ENCODE measurements around the gene CTBP2. TPM values are rescaled to one million over a fixed set of nuclear protein-coding genes. Genes with fewer than 3 reads are reported as not detected.

Gene CTBP2
- total RNA-seq, 2 experiments from 2014 or later = 0.12 to 0.21 TPM

GRCh38 chr10:125011926-125012705 lies 148.2 kb downstream of the CTBP2 start:
- no peaks in the 10 kb centered on the region for H3K36me3 Mint-ChIP-seq (ENCODE audit: low read depth)
- H3K4me1 Mint-ChIP-seq = no peaks in the 10 kb centered on the region
- no peak for DNase-seq
- peaks cover 2% of the 10 kb centered on the region for H3K27me3 Mint-ChIP-seq
- H3K4me3 Mint-ChIP-seq = no peak overlapping the region
- POLR2A ChIA-PET = no interaction called here
- no peak for ATAC-seq
- intact Hi-C loops (cut with DNase I, micrococcal nuclease) = no loop called here
- H3K9me3 Mint-ChIP-seq (ENCODE audit: low read depth) = no peaks in the 10 kb centered on the region
- no peak overlapping the region for H3K27ac Mint-ChIP-seq
- CTCF ChIA-PET = no interaction called here

GRCh38 chr10:125011171-125011925 lies 149.0 kb downstream of the CTBP2 start:
- Mint-ChIP-seq H3K4me1 (no peaks in the 10 kb centered on the region), H3K4me3 (no peak overlapping the region), H3K9me3 (ENCODE audit: low read depth) (no peaks in the 10 kb centered on the region), H3K27ac (no peak overlapping the region), H3K27me3 (peaks cover 2% of the 10 kb centered on the region), H3K36me3 (ENCODE audit: low read depth) (no peaks in the 10 kb centered on the region)
- POLR2A ChIA-PET = no interaction called here
- intact Hi-C loops (cut with DNase I, micrococcal nuclease) = no loop called here
- DNase-seq = no peak
- CTCF ChIA-PET = no interaction called here
- ATAC-seq = no peak

GRCh38 chr10:125010362-125010761 lies 150.0 kb downstream of the CTBP2 start:
- Mint-ChIP-seq H3K9me3 (ENCODE audit: low read depth) (no peaks in the 10 kb centered on the region), H3K27me3 (no peaks in the 10 kb centered on the region), H3K4me1 (no peaks in the 10 kb centered on the region), H3K4me3 (no peak overlapping the region), H3K36me3 (ENCODE audit: low read depth) (no peaks in the 10 kb centered on the region), H3K27ac (no peak overlapping the region)
- CTCF ChIA-PET = no interaction called here
- DNase-seq = no peak
- no peak for ATAC-seq
- POLR2A ChIA-PET = no interaction called here
- intact Hi-C loops (cut with DNase I, micrococcal nuclease) = no loop called here

GRCh38 chr10:125009661-125010161 lies 150.7 kb downstream of the CTBP2 start:
- Mint-ChIP-seq H3K27me3 (no peaks in the 10 kb centered on the region), H3K27ac (no peak overlapping the region), H3K4me1 (no peaks in the 10 kb centered on the region), H3K9me3 (ENCODE audit: low read depth) (no peaks in the 10 kb centered on the region), H3K4me3 (no peak overlapping the region), H3K36me3 (ENCODE audit: low read depth) (no peaks in the 10 kb centered on the region)
- ChIA-PET CTCF (interaction anchor here (0.6 kb wide), 1 partner anchor 10 kb away, joined by 3 read pairs; no protein-coding TSS in a partner anchor), POLR2A (no interaction called here)
- ATAC-seq = no peak
- DNase-seq = no peak
- intact Hi-C loops (cut with DNase I, micrococcal nuclease) = no loop called here

- intact Hi-C loops (cut with DNase I, micrococcal nuclease) = no loop called here
- no peak for DNase-seq
- no peaks in the 10 kb centered on the region for H3K36me3 Mint-ChIP-seq (ENCODE audit: low read depth)
These were observed 151.4 kb downstream of the CTBP2 start for GRCh38 chr10:125008689-125009638.

GRCh38 chr10:125007436-125007835 lies 152.9 kb downstream of the CTBP2 start:
- intact Hi-C loops (cut with DNase I, micrococcal nuclease) = no loop called here
- H3K27ac Mint-ChIP-seq = no peak overlapping the region
- no peaks in the 10 kb centered on the region for H3K9me3 Mint-ChIP-seq (ENCODE audit: low read depth)
- CTCF ChIA-PET = no interaction called here
- POLR2A ChIA-PET = no interaction called here
- ATAC-seq (no peak), DNase-seq (no peak)
- H3K36me3 Mint-ChIP-seq (ENCODE audit: low read depth) = no peaks in the 10 kb centered on the region
- H3K4me3 Mint-ChIP-seq = no peak overlapping the region
- no peaks in the 10 kb centered on the region for H3K27me3 Mint-ChIP-seq
- no peaks in the 10 kb centered on the region for H3K4me1 Mint-ChIP-seq

More at GRCh38 chr10:125008689-125009638, 151.4 kb downstream of the CTBP2 start:
- Mint-ChIP-seq H3K27ac (no peak overlapping the region), H3K27me3 (no peaks in the 10 kb centered on the region), H3K9me3 (ENCODE audit: low read depth) (no peaks in the 10 kb centered on the region), H3K4me1 (no peaks in the 10 kb centered on the region), H3K4me3 (no peak overlapping the region)
- no peak for ATAC-seq
- POLR2A ChIA-PET = no interaction called here
- CTCF ChIA-PET = interaction anchor here (0.5 to 0.7 kb wide), 3 partner anchors 8 to 481 kb away, joined by 3 to 4 read pairs (median 4); no protein-coding TSS in a partner anchor

GRCh38 chr10:125006921-125007426 lies 153.4 kb downstream of the CTBP2 start:
- CTCF ChIA-PET = interaction anchor here (0.5 kb wide), 1 partner anchor 86 kb away, joined by 4 read pairs; no protein-coding TSS in a partner anchor
- no peak for DNase-seq

GRCh38 chr10:125006188-125006680 lies 154.1 kb downstream of the CTBP2 start:
- Mint-ChIP-seq H3K36me3 (ENCODE audit: low read depth) (no peaks in the 10 kb centered on the region), H3K4me1 (no peaks in the 10 kb centered on the region), H3K27me3 (no peaks in the 10 kb centered on the region), H3K9me3 (ENCODE audit: low read depth) (no peaks in the 10 kb centered on the region), H3K27ac (no peak overlapping the region), H3K4me3 (no peak overlapping the region)
- ATAC-seq (no peak), DNase-seq (no peak)
- intact Hi-C loops (cut with DNase I, micrococcal nuclease) = no loop called here
- ChIA-PET CTCF (no interaction called here), POLR2A (no interaction called here)

More at GRCh38 chr10:125006921-125007426, 153.4 kb downstream of the CTBP2 start:
- H3K36me3 Mint-ChIP-seq (ENCODE audit: low read depth) = no peaks in the 10 kb centered on the region
- intact Hi-C loops (cut with DNase I, micrococcal nuclease) = no loop called here
- no peaks in the 10 kb centered on the region for H3K27me3 Mint-ChIP-seq
- no peaks in the 10 kb centered on the region for H3K9me3 Mint-ChIP-seq (ENCODE audit: low read depth)
- H3K4me1 Mint-ChIP-seq = no peaks in the 10 kb centered on the region
- H3K4me3 Mint-ChIP-seq = no peak overlapping the region
- no peak for ATAC-seq
- POLR2A ChIA-PET = no interaction called here
- no peak overlapping the region for H3K27ac Mint-ChIP-seq

- POLR2A ChIA-PET = no interaction called here
- no peak overlapping the region for H3K27ac Mint-ChIP-seq
- CTCF ChIA-PET = no interaction called here
These were observed 154.8 kb downstream of the CTBP2 start for GRCh38 chr10:125005312-125006187.

GRCh38 chr10:125004571-125005311 lies 155.6 kb downstream of the CTBP2 start:
- Mint-ChIP-seq H3K4me3 (no peak overlapping the region), H3K4me1 (no peaks in the 10 kb centered on the region), H3K27me3 (no peaks in the 10 kb centered on the region), H3K27ac (no peak overlapping the region), H3K9me3 (ENCODE audit: low read depth) (no peaks in the 10 kb centered on the region), H3K36me3 (ENCODE audit: low read depth) (no peaks in the 10 kb centered on the region)
- no peak for ATAC-seq
- no peak for DNase-seq
- POLR2A ChIA-PET = no interaction called here
- CTCF ChIA-PET = no interaction called here
- intact Hi-C loops (cut with DNase I, micrococcal nuclease) = no loop called here

More at GRCh38 chr10:125005312-125006187, 154.8 kb downstream of the CTBP2 start:
- no peaks in the 10 kb centered on the region for H3K27me3 Mint-ChIP-seq
- H3K4me1 Mint-ChIP-seq = no peaks in the 10 kb centered on the region
- no peaks in the 10 kb centered on the region for H3K36me3 Mint-ChIP-seq (ENCODE audit: low read depth)
- DNase-seq (no peak), ATAC-seq (no peak)
- intact Hi-C loops (cut with DNase I, micrococcal nuclease) = no loop called here
- H3K9me3 Mint-ChIP-seq (ENCODE audit: low read depth) = no peaks in the 10 kb centered on the region
- no peak overlapping the region for H3K4me3 Mint-ChIP-seq
